GM19455 (cell line): ENCODE results near the gene MBNL2.
"Not testable (repeated sequence)": the region's sequence is repeated elsewhere in the genome, so short reads cannot be mapped to it uniquely, and the experiment has no call there.

ENCODE experiments used
- ATAC-seq: cut with Tn5 transposase; IDR thresholded peaks from one replicate; pipeline ENCODE4 v1.9.1; 2021; ENCODE audit not compliant: unreplicated experiment

Gene MBNL2

DNA sequence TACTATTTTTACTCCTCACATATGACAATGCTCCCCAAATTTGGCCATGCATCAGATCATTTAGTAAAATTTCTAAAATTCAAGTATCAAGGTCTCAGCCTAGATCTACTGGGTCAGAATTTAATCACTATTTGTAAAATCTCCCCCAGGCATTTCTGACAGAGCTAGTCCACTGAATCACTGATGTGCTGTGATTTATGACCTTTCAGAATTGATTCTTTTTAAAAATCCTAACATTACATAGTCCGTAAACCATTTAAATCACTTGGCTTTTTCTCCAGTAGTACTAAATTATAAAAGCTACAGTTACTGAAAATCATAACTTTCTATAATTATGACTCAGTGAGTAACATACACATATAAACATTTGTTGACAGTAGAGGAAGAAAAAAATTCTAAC, 119.0 kb downstream of the MBNL2 start:
- ATAC-seq: no peak

DNA sequence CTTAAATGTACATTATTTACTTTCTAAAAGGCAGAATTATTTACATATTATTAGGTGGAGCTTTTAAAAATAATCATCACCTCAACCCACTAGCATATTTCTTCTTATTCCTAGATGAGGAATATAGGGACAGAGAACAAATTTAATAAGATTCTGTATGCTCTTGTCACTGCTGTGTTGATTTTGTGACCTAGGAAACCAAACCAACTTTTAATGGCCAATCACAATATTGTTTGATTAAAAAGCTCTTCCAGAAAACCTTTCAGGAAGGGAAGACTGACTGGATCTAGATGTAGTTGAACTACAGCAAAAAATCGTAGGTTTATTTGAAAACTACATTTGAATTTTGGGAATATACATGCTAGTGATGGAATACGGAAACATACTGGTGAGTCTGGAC, 120.0 kb downstream of the MBNL2 start:
- no peak for ATAC-seq

DNA sequence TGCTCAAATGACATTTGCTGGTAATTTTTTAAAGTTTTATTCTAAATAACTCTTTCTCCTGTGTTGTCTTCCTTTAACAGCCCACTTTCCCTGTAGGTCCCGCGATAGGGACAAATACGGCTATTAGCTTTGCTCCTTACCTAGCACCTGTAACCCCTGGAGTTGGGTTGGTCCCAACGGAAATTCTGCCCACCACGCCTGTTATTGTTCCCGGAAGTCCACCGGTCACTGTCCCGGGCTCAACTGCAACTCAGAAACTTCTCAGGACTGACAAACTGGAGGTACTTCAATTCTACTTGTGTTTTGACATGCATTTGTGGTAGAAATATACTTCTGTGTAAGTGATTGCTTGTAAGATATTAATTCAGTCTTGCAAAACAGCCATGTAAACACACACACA, 120.8 kb downstream of the MBNL2 start:
- ATAC-seq: no peak

DNA sequence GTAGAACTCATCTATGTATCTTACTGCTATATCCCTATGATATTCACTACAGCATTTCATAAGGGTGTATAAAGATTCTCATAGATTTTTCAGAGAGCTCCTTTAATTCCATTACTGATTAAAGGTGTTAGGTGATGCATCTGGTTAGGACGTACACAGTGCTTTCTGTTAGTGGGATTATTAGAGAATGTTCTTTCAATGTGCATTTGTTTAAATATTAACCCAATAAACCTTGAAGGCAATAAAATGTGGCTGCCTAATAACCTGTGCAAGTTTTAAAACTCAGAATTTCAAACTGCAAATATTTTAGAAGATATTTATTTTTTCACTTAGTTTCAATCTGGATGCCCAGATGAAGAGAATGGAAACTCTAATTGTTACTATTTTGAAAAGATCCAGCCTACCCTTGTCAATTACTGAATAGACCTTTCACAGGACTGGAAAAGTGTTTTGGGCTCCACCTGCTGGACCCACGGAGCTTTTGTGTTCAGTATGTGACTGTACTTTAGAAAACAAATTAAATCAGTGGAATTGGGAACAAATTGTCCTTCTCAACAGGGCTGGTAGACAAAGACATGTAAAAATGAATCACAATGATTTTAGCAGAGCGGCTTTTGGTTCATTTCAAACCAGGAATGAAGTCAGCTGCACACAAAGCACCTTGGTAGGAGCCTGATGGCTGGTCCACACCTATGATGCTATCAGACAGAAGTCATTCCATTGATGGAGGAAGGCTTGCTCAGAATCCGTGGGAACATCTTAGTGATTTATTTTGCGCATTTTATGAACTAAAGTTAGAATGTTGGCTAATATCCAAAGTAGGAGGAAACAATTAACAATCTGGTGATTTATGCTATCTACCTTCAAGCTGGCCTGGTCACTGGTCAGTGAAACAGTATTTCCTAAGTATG, 122.4 kb downstream of the MBNL2 start:
- no peak for ATAC-seq

DNA sequence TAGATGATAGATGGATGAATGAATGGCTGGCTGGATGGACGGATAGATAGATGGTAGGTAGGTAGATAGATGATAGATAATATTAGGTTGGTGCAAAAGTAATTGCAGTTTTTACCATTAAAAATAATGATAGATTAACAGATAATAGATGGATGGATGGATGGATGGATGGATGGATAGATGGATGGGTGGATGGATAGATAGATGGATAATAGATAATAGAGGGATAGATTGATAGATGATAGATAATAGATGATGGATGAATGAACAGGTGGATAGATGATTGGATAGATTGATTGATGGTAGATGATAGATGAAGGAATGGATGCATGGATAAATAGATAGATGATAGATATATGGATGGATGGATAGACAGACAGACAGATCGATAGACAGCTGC, 124.0 kb downstream of the MBNL2 start:
- ATAC-seq: no peak

DNA sequence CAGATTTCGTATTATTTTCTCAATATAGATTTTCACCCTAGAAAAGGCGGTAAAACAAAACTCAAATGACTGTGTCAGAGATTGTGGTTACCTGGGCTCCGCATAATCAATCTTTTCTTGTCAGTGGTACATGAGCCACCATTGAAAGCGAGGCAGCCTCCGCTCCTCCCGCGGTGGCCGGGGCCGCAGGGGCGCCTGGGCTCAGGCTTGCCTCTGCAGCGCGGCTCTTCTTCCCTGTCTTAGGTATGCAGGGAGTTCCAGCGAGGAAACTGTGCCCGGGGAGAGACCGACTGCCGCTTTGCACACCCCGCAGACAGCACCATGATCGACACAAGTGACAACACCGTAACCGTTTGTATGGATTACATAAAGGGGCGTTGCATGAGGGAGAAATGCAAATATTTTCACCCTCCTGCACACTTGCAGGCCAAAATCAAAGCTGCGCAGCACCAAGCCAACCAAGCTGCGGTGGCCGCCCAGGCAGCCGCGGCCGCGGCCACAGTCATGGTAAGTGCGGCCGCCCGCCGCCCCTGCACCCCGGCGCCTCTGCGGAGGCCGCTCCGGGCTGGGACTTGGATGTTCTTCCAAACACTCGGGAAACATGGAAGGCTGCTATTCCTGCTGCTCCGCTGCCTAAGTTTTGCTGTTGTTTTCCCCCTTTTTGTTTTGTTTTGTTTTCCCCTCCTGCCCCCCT, 124.6 kb downstream of the MBNL2 start:
- ATAC-seq: no peak

DNA sequence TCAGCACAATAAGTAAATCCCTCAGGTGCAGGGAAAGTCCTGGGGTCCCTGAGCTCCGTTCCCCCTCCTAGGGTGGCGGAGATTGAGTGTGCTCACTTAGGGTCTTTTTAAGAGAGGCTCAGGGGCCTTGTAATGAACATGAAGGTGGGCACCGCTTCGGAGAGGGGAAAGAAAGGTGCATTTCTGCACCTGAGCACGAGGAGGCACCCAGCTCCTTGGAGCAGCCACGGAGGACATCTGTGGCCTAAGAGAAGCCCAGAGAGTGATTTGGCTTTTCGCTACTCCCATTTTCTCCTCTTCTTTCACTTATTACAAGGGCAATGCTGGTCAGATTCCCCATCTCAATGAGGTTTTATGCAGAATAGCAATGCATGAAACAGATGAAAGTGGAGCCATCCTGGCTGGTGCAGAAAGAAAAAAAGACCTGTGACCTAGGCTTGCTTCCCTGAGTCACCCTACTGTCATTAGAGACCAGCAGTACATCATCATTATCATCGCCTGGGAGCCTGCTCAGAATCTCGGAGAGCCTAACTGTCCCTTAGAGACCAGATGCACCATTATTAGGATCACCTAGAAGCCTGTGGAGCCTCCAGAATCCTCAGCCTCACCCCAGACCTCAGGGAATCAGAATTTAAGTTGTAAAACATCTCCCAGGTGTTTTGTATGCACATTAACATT, 125.3 kb downstream of the MBNL2 start:
- no peak for ATAC-seq

DNA sequence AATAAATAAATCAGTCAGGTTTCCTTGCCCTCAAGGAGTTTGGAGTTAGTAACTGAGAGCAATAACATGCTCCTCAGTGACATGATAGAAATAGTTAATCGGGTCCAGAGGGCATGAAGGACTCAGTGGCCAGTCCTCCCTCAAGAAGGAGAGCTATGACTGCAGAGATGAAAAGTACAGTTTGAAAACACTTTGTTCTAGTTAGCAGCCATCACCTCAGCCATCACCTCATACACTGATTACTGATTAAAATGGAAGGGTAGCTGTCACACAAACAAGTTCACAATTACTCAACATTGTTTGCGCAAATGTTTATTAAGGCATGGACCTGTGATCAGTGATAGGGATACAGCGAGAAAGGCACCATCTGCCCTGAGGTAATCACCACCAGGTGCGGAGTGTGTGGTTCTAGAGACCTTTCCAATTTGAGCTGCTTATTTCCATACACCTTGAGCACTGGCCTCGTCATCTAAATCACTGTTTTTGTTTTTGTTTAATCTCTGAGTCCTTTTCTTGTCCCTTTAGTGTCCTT, 126.5 kb downstream of the MBNL2 start:
- ATAC-seq: no peak

DNA sequence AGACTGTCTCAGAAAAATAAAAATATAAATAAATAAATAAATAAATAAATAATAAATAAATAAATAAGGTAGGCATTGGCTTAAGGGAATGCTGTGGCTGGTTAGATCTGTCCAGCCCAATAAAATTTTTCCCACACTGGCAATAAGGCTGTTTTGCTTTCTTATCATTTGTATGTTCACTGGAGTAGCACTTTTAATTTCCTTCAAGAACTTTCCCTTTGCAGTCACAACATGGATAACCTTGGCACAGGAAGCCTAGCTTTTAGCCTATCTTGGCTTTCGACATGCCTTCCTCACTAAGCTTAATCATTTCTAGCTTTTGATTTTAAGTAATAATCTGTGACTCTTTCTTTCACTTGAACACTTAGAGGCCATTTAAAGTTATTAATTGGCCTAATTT, 129.9 kb downstream of the MBNL2 start:
- ATAC-seq: not testable (repeated sequence)

DNA sequence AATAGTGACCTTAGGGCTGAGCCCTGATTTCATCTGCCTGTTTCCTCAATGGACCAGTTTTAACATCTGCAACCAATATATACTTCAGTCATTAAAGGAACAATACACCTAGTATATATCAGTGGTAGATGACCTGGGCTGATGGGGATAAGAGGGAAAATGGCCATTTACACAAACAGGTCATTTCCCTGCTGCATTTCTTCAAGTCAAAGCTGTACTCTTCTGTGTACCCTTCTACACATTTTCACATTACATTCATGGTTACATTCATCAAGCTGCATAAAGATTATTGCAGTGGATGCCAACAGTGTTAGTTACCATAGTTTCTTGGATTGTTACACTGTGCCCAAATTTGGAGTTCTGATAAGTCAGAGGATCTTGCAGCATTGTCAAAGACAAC, 130.7 kb downstream of the MBNL2 start:
- ATAC-seq: no peak

DNA sequence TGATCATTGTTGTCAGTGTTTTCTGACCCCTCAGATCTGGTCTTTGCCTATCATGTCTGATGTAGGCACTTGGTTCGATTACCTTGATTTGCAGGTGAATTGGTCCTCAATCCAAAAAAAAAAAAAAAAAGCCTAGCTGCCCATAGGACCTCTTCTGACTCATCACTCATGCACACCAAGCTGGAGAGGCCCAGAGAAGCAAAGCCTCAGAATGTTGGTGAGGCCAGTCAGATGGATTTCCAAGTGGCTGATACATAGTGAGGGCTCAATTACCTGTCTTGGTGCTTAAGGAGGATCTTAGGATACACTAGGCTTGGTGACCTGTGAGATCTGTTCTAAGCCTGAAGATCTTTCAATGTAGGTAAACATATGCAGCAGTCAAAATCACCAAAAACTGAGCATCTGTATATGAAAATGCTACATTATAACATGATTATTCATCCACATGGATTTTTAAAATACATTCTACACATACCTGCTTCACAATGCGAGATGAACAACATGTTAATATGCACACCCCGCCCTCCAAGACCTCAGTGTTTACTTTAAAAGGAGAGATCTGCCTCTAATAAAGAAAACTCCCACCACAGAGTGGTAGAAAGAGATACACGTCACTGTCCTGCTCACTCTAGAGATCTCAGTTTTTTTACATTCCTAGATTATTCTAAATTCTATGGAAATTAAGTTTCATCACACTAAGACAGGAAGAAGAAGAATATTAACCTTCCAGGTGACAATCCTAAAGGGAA, 132.0 kb downstream of the MBNL2 start:
- ATAC-seq: no peak

DNA sequence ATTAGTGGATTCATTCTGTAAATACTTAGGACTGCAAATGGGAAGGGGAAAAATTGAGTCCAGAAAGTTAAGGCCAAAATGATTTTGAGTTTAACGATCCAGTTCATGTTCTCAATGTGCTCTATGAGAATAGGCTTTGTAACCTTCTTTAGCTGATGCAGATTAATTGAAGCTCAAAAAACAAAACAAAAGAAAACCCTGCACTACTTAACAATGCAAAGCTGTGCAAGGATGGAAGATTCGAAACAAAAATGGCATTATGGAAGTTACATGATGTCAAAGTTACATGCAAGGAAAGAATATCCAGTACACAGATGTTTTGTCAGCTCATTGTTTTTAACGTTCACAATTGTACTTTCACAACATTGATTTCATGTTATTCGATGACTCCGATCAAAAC, 132.7 kb downstream of the MBNL2 start:
- ATAC-seq: no peak

DNA sequence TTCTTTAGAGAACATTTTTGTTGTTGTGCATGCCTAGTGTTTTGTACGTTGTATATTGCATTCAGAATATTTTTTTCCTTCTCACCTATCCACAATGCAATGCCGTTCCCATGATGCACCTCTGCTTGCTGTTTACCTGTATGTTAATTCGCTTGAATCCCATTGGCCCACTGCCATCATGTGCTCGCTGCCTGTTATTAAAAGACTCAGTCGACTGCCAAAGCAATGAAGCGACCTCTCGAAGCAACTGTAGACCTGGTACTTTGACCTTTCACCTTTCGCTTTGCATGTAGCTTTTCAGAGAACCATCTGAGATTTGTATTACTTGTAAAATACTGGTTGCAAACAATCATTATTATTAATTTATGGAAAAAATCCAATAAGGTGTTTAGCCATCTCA, 134.5 kb downstream of the MBNL2 start:
- no peak for ATAC-seq

DNA sequence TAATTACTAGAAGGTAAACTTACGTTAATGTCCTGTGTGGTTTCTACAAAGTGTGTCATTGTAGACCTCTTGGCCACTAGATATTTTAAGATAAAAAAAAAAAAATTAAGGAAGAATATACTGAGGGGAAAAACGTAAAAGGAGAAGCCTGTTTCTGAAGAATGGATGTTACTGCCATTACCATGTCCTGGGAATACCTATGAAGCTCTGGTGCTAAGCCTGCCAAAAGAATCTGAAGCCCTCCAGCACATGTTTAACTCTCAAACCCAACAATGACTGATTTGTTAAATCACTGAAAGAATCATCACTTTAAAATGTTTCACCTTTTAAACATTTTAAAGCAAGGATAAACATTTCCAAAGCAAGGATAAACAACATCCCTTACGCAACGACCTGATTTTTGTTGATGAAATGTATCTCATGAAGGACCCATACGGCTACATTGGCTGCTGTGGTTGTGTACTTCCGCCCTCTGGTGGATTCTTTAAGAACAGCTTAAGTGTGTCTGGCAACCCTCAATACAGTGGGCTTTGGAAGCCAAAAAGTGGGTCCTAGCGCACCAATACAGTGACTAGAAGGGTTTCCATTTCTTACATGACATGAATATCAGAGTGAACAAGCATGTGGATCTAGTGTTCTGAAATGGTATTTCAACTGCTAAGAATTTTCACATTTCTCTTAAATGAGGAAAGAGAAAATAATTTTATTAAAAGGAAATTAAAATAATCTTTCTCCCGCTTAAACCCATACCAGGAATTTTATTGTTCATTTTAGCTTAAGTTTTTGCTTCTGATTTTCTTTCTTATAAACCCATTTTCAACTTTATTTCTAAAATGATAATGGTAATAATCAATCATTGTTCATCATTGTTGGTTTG, 137.3 kb downstream of the MBNL2 start:
- peak; percentile 95 for ATAC-seq

DNA sequence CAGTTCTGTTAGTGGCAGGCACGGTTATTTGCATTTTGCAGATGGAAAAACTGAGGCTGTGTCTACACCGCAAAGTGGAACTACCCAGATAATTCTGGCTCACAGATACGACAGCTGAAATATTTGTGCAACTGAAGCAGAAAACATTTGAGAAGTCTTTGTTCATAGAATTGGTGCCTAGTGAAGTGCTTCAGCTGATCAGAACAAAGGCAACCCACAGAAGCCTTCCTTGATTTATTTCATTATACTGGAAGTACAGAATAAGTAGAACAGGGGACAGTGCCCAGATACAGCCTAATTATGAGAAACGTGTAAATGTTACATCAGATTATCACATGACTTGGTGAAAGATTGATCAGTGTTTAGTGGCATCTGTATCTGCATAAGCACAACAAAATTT, 138.5 kb downstream of the MBNL2 start:
- no peak for ATAC-seq

DNA sequence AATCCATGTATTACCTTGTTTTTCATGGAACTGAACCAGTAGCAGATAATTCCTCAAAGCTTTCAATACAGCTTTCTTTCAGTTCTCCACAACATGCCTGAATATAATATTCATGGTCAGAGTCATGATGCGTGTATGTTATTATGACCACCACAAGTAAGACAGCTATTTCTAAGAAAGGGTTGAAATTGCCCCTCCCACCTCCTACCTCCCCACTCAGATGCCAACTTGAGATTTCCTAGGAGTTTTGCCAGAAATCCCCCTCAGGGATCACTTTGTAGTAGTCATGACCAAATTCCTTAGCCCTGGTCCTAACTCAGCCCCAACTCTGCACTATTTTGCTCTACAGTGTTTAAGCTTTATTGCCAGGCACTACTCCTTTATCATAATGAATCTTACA, 141.9 kb downstream of the MBNL2 start:
- ATAC-seq: no peak

DNA sequence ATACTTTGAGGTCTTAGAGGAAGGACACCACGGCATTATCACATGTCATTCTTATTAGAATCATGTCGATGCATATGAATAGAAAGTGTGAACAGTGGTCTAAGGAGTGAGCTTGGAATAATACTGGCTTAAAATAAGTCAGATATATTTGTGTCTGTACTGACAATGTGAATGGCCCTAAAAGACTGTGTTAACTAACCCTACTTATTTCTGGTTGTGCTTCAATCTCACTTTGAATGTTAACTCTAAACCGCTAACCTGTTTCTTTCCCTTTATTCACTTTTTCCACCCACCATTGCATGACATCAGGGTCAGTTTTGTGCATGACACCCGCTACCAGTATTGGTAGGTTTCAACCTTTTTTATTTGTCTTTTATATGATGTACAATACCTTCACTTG, 142.7 kb downstream of the MBNL2 start:
- no peak for ATAC-seq

DNA sequence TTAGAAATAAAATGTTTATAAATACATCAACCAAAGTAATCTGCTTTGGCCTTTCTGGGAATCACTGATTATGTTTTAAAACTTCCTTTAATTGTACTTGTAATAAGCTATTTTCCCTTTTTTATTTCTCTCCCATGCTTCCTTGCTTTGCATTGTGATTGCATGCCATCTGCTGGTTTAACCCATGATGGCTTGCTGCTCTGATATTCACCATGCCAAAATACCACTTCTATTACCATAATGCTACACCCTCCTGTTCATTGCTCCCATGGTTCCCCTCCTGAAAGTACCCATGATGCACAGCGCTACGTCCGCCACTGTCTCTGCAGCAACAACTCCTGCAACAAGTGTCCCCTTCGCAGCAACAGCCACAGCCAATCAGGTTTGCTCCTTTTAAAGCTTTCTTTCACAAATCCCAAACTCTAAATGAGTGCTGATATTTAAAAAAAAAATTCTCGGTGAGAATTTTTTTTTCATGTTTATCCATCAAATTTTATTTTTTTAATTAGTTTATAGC, 144.1 kb downstream of the MBNL2 start:
- ATAC-seq: no peak

DNA sequence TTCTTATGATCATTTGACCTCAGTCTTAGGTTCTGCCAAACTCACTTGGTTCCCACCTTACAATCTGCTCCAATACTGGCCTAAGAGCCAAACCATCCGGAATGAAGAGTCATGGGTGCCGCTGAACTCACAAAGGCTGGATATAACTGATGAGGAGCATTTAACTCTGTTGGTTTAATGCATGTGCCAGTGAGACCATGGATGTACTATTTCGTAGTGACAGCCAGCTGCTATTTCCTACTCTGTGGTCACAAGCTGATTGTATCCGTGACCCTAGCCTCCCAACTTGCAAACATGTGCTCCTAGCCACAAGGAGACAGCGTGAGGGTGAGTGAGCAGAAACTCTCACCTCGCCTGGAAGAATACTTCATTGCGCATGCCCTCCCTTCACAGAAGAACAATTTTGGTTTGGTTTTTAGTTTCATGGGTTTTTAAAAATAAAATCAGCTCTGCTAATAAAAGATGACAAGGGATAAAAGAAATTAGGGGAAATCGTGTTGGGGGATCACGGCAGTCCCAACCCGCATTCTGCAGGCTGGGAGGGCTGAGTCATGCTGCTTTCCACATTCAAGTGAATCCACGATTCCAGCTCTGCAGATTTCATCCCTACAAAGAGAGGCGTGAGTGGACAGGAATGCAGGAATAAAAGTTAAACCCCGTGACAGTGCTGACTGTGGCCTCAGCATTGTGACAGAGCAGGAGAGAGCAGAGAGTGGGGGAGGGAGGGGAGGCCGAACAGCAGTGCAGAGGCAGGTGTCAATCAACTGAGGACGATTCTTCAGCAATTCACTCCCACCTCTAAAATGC, 145.1 kb downstream of the MBNL2 start:
- ATAC-seq: no peak
